Right ventricle myocardium superior (tissue), 1 donor: ENCODE results near the gene MTCH1. TPM values are rescaled to one million over a fixed set of nuclear protein-coding genes. Genes with fewer than 3 reads are reported as not detected.

Experiments used
- ATAC-seq: fragments of 200-7000 bp; cut with Tn5 transposase; one replicate; pipeline ENCODE4 v1.9.1; 2020; ENCODE audit warnings: mild to moderate bottlenecking; ENCODE audit not compliant: poor library complexity
- DNase-seq: peaks from one replicate; pipeline ENCODE4 v3.0.0-alpha.2; 2020
- intact Hi-C: fragments of 100-400 bp; cut with DNase I; formaldehyde crosslinking; loops from one replicate; pipeline ENCODE4 v1.11.2; 2022
- total RNA-seq: library from RNA; stranded (reverse); fragmentation: NEBNext Ultra II Directional; extraction: Animal tissue kit (Norgen Biotek cat#: 25700); gene quantifications from one replicate; pipeline ENCODE4 v1.2.1, GENCODE V29; 2021
- donor health status: DM: no; HTN: yes; CAD: no; lungs with severe emphysema.

Gene MTCH1
- total RNA-seq, 1 donor from 2014 or later, result 205 TPM

GRCh38 chr6:36976931-36977330, 9.1 kb downstream of the MTCH1 start:
- ATAC-seq, result no peak
- no peak for DNase-seq
- intact Hi-C loops, result loop anchor here (10.0 kb wide), 2 partner anchors 62 to 92 kb away; partner anchors contain the start of gene C6orf89

- no peak for ATAC-seq
- no peak for DNase-seq
- intact Hi-C loops, result loop anchor here (10.0 kb wide), 2 partner anchors 62 to 92 kb away; partner anchors contain the start of gene C6orf89
Observed at GRCh38 chr6:36976509-36976908, 9.5 kb downstream of the MTCH1 start.

- intact Hi-C loops, result loop anchor here (10.0 kb wide), 2 partner anchors 61 to 91 kb away; partner anchors contain the start of gene C6orf89
- DNase-seq (no peak), ATAC-seq (no peak)
Observed at GRCh38 chr6:36976007-36976264, 10.1 kb downstream of the MTCH1 start.

- ATAC-seq, result no peak
- DNase-seq, result no peak
- intact Hi-C loops, result loop anchor here (10.0 kb wide), 2 partner anchors 61 to 91 kb away; partner anchors contain the start of gene C6orf89
Observed at GRCh38 chr6:36975231-36976006, 10.6 kb downstream of the MTCH1 start.

GRCh38 chr6:36973647-36974046, 12.3 kb downstream of the MTCH1 start:
- peak; percentile 67 for ATAC-seq
- intact Hi-C loops, result loop anchor here (10.0 kb wide), 2 partner anchors 59 to 89 kb away; partner anchors contain the start of gene C6orf89
- DNase-seq, result peak; percentile 81

GRCh38 chr6:36973190-36973589, 12.8 kb downstream of the MTCH1 start:
- ATAC-seq, result peak; percentile 13
- DNase-seq, result no peak
- intact Hi-C loops, result loop anchor here (10.0 kb wide), 2 partner anchors 58 to 88 kb away; partner anchors contain the start of gene C6orf89

- no peak for ATAC-seq
- no peak for DNase-seq
- intact Hi-C loops, result loop anchor here (10.0 kb wide), 2 partner anchors 57 to 87 kb away; partner anchors contain the start of gene C6orf89
Observed at GRCh38 chr6:36971921-36972673, 13.9 kb downstream of the MTCH1 start.

GRCh38 chr6:36970892-36971842, 14.8 kb downstream of the MTCH1 start:
- intact Hi-C loops, result loop anchor here (10.0 kb wide), 2 partner anchors 56 to 86 kb away; partner anchors contain the start of gene C6orf89
- DNase-seq (no peak), ATAC-seq (no peak)

GRCh38 chr6:36969988-36970891, 15.8 kb downstream of the MTCH1 start:
- no peak for ATAC-seq
- intact Hi-C loops, result loop anchor here (10.0 kb wide), 2 partner anchors 55 to 85 kb away; partner anchors contain the start of gene C6orf89
- no peak for DNase-seq

GRCh38 chr6:36969240-36969691, 16.7 kb downstream of the MTCH1 start:
- DNase-seq (peak; percentile 74), ATAC-seq (peak; percentile 36)
- intact Hi-C loops, result no loop called here

GRCh38 chr6:36968266-36968977, 17.6 kb downstream of the MTCH1 start:
- peak; percentile 13 for ATAC-seq
- DNase-seq, result peak; percentile 73
- intact Hi-C loops, result no loop called here

- peak; percentile 17 for DNase-seq
- ATAC-seq, result no peak
- intact Hi-C loops, result no loop called here
Observed at GRCh38 chr6:36967757-36968156, 18.2 kb downstream of the MTCH1 start.

GRCh38 chr6:36967301-36967700, 18.7 kb downstream of the MTCH1 start:
- intact Hi-C loops, result no loop called here
- ATAC-seq, result peak; percentile 32
- peak; percentile 38 for DNase-seq

GRCh38 chr6:36964908-36965307, 21.1 kb downstream of the MTCH1 start:
- ATAC-seq, result no peak
- DNase-seq, result no peak
- intact Hi-C loops, result no loop called here

GRCh38 chr6:36964349-36964748, 21.6 kb downstream of the MTCH1 start:
- intact Hi-C loops, result no loop called here
- no peak for DNase-seq
- ATAC-seq, result no peak

GRCh38 chr6:36963451-36964290, 22.3 kb downstream of the MTCH1 start:
- DNase-seq, result peak; percentile 75
- intact Hi-C loops, result no loop called here
- ATAC-seq, result peak; percentile 34
